ENCODE data around the gene DLK2. TPM values are rescaled to one million over a fixed set of nuclear protein-coding genes. Genes with fewer than 3 reads are reported as not detected.

The DLK2 gene
- total RNA-seq, 1 experiment from 2014 or later, result 0.75 TPM

GRCh38 chr6:43407296-43407695, 48.1 kb downstream of the DLK2 start:
- Mint-ChIP-seq H3K4me1 (ENCODE audit: low read depth, unreplicated experiment) (peaks cover 7% of the 10 kb centered on the region), H3K4me3 (ENCODE audit: unreplicated experiment) (no peak overlapping the region), H3K27me3 (ENCODE audit: insufficient read depth, unreplicated experiment) (no peaks in the 10 kb centered on the region), H3K27ac (ENCODE audit: unreplicated experiment) (no peak overlapping the region), H3K9me3 (ENCODE audit: unreplicated experiment) (peaks cover 12% of the 10 kb centered on the region), H3K36me3 (ENCODE audit: insufficient read depth, unreplicated experiment) (no peaks in the 10 kb centered on the region)
- intact Hi-C loops (cut with micrococcal nuclease; ENCODE audit: unreplicated experiment), result no loop called here
- no TSS peak for BruUV-seq (replicated peaks)
- H3K9me3 ChIP-seq, result no peaks in the 10 kb centered on the region
- no peaks in the 10 kb centered on the region for H3K27me3 ChIP-seq (replicated peaks; ENCODE audit: control insufficient read depth, insufficient read depth, low read length)
- no peaks in the 10 kb centered on the region for H3K36me3 ChIP-seq (ENCODE audit: control insufficient read depth, insufficient read depth, low read length)
- CTCF ChIA-PET, result no interaction called here
- no peak for DNase-seq
- no peak overlapping the region for H3K4me3 ChIP-seq (ENCODE audit: low read depth, low read length)
- TF ChIP-seq CTCF (IDR thresholded peaks at IDR 0.05; ENCODE audit: insufficient read depth in 1 of 2, low read depth in 1 of 2, low read length in 1 of 2, severe bottlenecking in 1 of 2, unreplicated experiment in 1 of 2), result no peak
- H3K4me1 ChIP-seq, result no peaks in the 10 kb centered on the region
- POLR2A ChIA-PET, result no interaction called here

- BruUV-seq (replicated peaks), result no TSS peak
- ChIA-PET CTCF (no interaction called here), POLR2A (no interaction called here)
- no peak overlapping the region for H3K27ac Mint-ChIP-seq (ENCODE audit: unreplicated experiment)
- Histone ChIP-seq H3K4me3 (ENCODE audit: low read depth, low read length) (no peak overlapping the region), H3K9me3 (no peaks in the 10 kb centered on the region), H3K36me3 (ENCODE audit: control insufficient read depth, insufficient read depth, low read length) (no peaks in the 10 kb centered on the region), H3K4me1 (peaks cover 2% of the 10 kb centered on the region; the same call in 1 of the 2 replicates), H3K27me3 (replicated peaks; ENCODE audit: control insufficient read depth, insufficient read depth, low read length) (no peaks in the 10 kb centered on the region)
- H3K9me3 Mint-ChIP-seq (ENCODE audit: unreplicated experiment), result peaks cover 12% of the 10 kb centered on the region
- H3K4me1 Mint-ChIP-seq (ENCODE audit: low read depth, unreplicated experiment), result peaks cover 13% of the 10 kb centered on the region
- H3K4me3 Mint-ChIP-seq (ENCODE audit: unreplicated experiment), result no peak overlapping the region
- no peak for TF ChIP-seq CTCF (IDR thresholded peaks at IDR 0.05; ENCODE audit: insufficient read depth in 1 of 2, low read depth in 1 of 2, low read length in 1 of 2, severe bottlenecking in 1 of 2, unreplicated experiment in 1 of 2)
- intact Hi-C loops (cut with micrococcal nuclease; ENCODE audit: unreplicated experiment), result no loop called here
- H3K27me3 Mint-ChIP-seq (ENCODE audit: insufficient read depth, unreplicated experiment), result no peaks in the 10 kb centered on the region
- DNase-seq, result no peak
- no peaks in the 10 kb centered on the region for H3K36me3 Mint-ChIP-seq (ENCODE audit: insufficient read depth, unreplicated experiment)
These were observed 50.0 kb downstream of the DLK2 start for GRCh38 chr6:43405354-43405753.

- Mint-ChIP-seq H3K27ac (ENCODE audit: unreplicated experiment) (no peak overlapping the region), H3K4me1 (ENCODE audit: low read depth, unreplicated experiment) (peaks cover 27% of the 10 kb centered on the region), H3K36me3 (ENCODE audit: insufficient read depth, unreplicated experiment) (no peaks in the 10 kb centered on the region), H3K4me3 (ENCODE audit: unreplicated experiment) (no peak overlapping the region), H3K27me3 (ENCODE audit: insufficient read depth, unreplicated experiment) (no peaks in the 10 kb centered on the region), H3K9me3 (ENCODE audit: unreplicated experiment) (peaks cover 12% of the 10 kb centered on the region)
- Histone ChIP-seq H3K4me1 (peaks cover 17% of the 10 kb centered on the region), H3K9me3 (no peaks in the 10 kb centered on the region), H3K36me3 (ENCODE audit: control insufficient read depth, insufficient read depth, low read length) (no peaks in the 10 kb centered on the region), H3K4me3 (ENCODE audit: low read depth, low read length) (no peak overlapping the region), H3K27me3 (replicated peaks; ENCODE audit: control insufficient read depth, insufficient read depth, low read length) (no peaks in the 10 kb centered on the region)
- POLR2A ChIA-PET, result no interaction called here
- TF ChIP-seq CTCF (IDR thresholded peaks at IDR 0.05; ENCODE audit: insufficient read depth in 1 of 2, low read depth in 1 of 2, low read length in 1 of 2, severe bottlenecking in 1 of 2, unreplicated experiment in 1 of 2), result no peak
- intact Hi-C loops (cut with micrococcal nuclease; ENCODE audit: unreplicated experiment), result no loop called here
- no TSS peak for BruUV-seq (replicated peaks)
- DNase-seq, result no peak
- CTCF ChIA-PET, result interaction anchor here (0.6 to 0.9 kb wide), 3 partner anchors 35 to 94 kb away, joined by 3 read pairs; no protein-coding TSS in a partner anchor
These were observed 52.5 kb downstream of the DLK2 start for GRCh38 chr6:43402820-43403219.
